GM21423 (cell line): Measurements from ENCODE around the gene PPP1R12B.

Source experiments
- ATAC-seq: cut with Tn5 transposase; IDR thresholded peaks from one replicate; pipeline ENCODE4 v1.9.1; 2021; ENCODE audit warnings: mild to moderate bottlenecking, moderate library complexity; ENCODE audit not compliant: unreplicated experiment

The PPP1R12B gene, protein sequence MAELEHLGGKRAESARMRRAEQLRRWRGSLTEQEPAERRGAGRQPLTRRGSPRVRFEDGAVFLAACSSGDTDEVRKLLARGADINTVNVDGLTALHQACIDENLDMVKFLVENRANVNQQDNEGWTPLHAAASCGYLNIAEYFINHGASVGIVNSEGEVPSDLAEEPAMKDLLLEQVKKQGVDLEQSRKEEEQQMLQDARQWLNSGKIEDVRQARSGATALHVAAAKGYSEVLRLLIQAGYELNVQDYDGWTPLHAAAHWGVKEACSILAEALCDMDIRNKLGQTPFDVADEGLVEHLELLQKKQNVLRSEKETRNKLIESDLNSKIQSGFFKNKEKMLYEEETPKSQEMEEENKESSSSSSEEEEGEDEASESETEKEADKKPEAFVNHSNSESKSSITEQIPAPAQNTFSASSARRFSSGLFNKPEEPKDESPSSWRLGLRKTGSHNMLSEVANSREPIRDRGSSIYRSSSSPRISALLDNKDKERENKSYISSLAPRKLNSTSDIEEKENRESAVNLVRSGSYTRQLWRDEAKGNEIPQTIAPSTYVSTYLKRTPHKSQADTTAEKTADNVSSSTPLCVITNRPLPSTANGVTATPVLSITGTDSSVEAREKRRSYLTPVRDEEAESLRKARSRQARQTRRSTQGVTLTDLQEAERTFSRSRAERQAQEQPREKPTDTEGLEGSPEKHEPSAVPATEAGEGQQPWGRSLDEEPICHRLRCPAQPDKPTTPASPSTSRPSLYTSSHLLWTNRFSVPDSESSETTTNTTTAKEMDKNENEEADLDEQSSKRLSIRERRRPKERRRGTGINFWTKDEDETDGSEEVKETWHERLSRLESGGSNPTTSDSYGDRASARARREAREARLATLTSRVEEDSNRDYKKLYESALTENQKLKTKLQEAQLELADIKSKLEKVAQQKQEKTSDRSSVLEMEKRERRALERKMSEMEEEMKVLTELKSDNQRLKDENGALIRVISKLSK

DNA sequence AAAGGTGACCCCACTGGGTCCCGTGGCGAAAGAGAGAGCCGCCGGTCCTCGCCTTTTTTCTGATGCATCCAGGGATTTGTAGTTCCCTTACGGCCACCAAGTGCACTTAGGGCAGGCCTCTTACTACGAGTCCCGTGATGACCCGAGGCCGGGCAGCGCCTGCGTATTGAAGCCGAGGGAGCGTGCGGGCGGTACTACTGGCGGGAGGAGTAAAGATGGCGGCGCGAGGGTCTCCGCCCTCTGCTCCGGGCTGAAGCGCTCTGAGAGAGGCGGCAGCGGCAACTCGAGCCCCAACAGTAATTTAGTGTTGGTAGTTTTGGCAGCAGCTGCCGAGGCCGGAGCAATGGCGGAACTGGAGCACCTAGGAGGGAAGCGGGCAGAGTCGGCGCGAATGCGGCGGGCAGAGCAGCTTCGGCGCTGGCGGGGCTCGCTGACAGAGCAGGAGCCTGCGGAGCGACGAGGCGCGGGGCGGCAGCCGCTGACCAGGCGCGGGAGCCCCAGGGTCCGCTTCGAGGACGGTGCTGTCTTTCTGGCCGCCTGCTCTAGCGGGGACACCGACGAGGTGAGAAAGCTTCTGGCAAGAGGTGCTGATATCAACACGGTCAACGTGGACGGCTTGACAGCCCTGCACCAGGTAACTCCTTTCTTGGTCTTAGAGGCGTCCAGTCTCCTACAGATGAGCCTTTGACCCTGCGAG, at the start of gene PPP1R12B:
Gene PPP1R12B (plus strand): TSS at position 191 of the 697 bp plus-strand sequence. CDS start 153 bp downstream, at position 344.
- ATAC-seq = peak; percentile 98

DNA sequence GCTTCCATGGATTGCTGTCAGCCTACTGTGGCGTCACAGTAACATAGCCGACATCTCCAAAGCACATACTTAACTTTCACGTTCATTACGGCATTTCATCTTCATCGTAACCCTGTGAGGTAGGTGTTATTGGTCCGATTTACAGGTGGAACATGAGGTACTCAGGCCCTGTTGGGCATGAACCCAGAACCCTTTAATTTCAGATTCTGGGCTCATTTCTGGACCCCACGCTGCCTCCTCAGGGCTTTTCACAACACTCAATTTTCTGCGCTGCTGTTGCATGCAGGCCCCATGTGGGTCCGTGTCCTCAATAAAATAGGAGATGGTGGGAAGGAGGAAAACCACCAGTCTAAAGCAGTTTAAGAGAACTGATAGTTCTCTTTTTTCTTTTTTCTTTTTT, 46.3 kb upstream of the PPP1R12B start:
- ATAC-seq = no peak

DNA sequence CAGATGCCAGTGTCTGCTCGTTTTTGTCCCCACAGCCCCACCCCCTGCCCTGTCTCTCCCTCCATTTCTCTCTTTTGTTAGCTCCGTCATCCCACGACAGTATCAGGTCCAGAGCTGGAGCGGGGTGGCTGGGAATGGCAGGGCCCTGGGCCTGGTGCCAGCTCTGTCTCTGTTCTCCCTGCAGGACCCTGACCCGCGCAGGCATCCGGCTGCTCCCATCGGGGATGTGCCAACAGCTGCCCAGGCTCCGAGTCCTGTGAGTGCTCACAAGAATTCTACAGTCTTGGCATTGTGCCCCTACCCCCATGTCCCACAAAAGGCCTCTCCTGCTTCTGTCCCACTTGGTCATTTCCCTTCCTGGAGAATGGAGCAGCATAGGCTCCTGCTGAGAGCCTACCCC, 44.1 kb upstream of the PPP1R12B start:
- no peak for ATAC-seq

GRCh38 chr1:202305168-202305567, 43.3 kb upstream of the PPP1R12B start:
- ATAC-seq = no peak

DNA sequence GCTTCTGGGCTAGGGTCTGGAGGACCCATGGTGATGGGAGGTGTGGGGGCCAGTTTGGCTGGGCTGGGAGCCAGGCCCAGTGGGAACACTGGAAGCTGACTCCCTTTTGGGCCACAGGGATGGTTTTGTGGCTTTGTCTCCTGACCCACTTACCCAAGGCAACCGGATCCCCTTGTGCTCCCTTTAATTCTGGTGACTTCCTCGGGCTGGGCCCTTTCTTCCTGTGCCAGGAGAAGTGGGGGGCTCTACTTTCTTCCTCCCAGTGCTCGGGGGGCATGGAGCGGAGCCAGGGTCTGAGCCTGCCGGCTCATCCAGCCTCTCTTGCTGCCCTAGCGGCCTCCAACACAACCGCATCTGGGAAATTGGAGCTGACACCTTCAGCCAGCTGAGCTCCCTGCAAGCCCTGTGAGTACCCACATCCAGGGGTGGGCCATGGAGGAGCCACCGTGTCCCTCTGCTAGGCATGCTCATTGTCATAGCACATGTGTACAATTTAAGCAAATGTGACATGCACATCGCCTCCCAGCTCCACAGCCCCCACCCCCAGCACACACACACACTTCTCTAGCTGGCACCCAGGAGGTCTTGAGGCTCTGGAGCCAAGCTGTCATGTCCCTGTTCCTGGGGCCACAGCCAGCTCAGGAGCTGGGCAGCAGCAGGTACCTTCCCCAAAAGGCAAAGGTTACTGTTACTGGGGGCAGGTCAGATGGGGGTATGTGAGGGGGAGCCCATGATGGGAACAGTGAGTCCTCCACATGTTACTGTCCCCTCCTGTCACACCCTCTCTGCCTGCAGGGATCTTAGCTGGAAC, 41.8 kb upstream of the PPP1R12B start:
- ATAC-seq = no peak

GRCh38 chr1:202310071-202310725, 38.3 kb upstream of the PPP1R12B start:
- no peak for ATAC-seq

DNA sequence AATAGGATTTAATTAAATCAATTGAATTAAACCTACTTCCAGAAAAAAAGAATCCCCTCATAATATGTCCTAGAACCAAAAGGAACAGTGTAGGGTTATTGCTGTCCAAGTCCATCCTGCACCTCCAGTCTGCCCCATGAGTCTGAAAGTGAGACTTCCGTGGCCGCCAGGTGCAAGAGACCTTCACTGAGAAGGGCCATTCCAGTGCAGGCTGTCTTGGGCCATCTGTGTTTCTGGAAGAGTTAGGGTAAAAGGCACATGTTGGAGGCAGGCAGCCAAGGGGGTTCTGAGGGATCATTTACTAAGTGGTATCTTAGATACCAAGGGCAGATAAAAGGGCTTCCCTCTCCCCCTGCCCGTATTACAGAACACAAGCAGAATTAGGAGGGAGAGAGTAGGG, 37.8 kb upstream of the PPP1R12B start:
- no peak for ATAC-seq

DNA sequence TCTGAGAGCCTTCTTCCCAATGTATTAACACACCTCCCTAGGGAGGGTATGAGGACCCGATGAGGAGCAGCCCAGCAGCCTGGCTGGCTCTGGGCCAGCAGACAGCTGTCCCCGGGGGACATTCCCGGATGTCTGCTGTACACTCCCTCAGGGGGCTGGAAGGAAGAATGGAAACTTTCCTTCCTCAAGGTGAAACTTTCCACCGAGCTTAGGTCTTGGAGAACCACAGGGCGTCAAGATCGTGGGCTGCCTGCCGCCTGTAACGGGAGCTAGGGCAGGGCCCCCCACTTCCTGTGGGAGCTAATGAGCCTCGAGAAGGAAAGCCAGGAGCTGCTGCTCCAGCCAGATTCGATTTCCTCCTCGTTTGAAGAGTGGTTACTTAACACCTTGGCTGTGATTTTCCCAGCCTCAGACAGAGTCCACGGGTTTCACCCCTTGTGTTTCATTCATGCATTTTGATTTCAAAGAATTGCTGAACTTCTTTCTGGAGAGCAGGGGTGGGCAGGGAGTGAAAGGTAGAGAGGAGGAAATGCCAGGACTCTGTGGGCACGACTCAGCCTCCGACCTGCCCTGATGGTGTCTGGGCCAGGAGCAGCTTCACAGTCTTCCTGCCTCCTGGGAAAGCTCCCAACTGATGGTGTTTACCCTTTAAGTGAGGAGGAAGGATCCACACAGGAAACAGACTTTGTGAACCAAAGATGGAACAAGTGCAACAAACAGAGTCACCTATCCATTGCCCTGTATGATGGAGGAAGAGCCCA, 36.4 kb upstream of the PPP1R12B start:
- ATAC-seq = no peak

DNA sequence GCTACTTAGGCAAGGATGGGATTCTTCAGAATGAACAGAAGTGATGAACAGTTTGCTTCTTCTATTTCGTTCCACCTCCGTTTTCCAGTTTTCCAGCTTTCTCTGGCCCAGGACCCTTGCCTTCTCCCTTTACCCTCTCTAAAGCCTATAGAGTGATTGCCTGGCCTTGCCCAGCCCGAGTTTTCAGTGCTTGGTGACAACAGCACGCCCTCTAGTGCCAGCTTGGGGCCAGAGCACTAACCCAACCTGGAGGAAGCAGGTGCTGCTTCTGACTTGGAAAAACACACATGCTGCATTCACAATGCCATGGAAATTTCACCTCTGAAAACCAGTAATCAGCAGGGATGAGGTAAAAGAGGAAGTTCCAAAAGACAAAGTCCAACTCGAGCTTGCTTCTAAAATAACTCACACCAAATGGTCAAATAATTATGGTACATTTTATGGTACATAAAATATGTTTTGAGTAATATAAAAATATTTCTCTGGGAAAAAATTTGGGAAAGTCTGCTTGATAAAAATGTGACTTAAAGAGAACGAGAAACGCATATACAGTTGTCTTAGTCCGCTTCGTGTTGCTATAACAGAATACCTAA, 32.8 kb upstream of the PPP1R12B start:
- ATAC-seq = peak; percentile 64

- no peak for ATAC-seq
Observed at GRCh38 chr1:202316186-202316585, 32.3 kb upstream of the PPP1R12B start.

GRCh38 chr1:202317941-202318925, 30.3 kb upstream of the PPP1R12B start:
- no peak for ATAC-seq

- no peak for ATAC-seq
Observed at GRCh38 chr1:202319381-202320080, 29.0 kb upstream of the PPP1R12B start.

- ATAC-seq = no peak
Observed at GRCh38 chr1:202320081-202320405, 28.5 kb upstream of the PPP1R12B start.

DNA sequence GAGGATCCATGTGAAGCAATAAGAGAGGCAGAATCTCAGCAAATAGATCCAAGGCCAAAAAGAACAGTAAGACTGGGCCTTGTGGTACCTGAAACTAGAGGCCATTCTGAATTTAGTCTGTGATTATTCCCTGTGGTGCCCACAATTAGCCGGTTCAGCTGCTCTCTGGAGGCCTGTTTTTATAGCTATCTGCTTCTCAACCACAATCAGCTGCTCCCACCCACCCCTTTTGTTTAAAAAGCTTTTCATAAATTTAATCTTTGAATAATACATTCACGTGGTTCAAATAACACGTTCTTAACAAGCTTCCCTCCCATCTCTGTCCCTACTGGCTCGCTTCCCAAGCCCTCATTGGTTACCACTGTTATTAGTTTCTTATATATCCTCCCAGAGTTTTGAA, 24.8 kb upstream of the PPP1R12B start:
- ATAC-seq = no peak

DNA sequence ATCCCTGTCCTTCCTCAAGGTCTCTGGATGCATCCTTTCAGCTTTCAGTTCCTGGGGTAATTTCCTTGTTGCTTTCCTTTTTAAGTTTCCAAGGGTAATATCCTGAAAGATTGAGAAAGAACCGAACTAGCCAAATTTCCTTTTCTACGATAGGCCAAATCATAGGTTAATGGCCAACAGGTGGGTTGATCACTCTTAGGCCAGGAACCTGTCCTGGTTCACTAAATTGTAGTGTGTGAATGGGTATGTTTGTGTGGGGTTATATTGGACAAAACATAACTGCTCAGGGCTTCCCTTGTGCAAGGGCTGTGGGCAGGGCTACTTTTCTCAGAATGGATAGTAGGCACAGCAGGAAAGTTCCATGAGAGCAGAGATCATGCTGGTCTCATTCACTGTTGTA, 23.9 kb upstream of the PPP1R12B start:
- ATAC-seq = no peak

- ATAC-seq = no peak
Observed at GRCh38 chr1:202329891-202330290, 18.6 kb upstream of the PPP1R12B start.

DNA sequence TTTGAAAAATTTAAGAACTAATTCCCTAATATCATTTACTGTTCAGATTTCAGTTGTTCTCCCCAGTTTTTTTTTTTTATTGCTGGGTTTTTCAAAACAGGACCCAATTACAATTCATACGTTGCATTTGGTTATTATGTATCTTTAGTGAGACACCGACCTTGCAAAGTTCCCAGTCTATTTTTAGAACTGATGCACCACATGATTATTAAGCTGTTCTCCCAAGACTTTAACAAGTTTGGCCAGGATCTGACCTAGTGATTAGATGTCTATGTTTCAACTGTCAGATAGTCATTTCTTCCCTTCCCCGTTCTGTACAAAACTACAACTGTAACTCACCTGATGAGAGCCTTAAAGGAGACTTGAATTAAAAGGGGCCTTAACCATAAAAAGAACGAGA, 14.6 kb upstream of the PPP1R12B start:
- no peak for ATAC-seq
